GM18517 (cell line): ENCODE data around the gene PRKCZ.

Experiments used
- ATAC-seq: cut with Tn5 transposase; IDR thresholded peaks from one replicate; pipeline ENCODE4 v1.9.1; 2021; ENCODE audit warnings: mild to moderate bottlenecking, moderate library complexity; ENCODE audit not compliant: unreplicated experiment

PRKCZ gene

DNA sequence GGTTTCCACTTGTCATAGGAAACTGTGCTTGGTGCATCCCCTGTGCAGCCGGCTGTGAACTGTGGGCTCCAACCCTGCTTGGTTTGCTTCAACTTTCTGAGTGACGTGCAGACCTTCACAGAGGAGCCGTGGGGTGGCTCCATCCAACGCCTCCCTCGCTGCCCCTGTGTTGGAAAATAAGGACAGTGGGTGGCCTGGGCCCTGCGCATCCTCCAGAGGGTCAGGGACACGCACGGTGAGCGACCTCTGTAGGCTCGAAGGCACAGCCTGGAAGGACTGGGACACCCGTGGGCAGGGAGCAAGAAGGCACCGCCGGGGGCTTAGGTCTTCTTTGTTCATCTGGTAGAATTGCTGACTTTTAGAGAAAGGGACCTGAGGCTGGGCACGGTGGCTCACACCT lies 150.9 kb downstream of the PRKCZ start:
- no peak for ATAC-seq

DNA sequence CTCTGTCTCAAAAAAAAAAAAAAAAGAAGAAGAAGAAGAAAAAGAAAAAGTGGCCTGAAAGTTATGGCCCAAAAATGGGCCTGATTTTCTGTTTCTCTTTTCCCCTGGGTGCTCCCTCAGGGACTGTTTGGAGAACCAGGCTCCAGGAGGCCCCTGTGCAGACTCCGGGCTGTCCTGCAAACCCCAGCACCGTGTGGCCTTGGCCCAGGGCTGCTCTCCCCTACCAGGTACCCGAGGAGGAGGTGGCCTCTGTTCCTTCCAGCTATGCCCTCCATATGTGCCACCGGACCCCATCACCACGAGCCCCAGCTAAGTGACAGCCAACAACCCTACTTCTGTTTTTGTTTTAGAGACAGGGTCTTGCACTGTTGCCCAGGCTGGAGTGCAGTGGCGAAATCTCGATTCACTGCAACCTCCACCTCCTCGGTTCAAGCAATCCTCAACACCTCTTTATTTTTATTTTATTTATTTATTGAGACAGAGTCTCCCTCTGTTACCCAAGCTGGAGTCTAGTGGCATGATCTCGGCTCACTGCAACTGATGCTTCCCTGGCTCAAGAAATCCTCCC lies 151.9 kb downstream of the PRKCZ start:
- ATAC-seq: no peak

DNA sequence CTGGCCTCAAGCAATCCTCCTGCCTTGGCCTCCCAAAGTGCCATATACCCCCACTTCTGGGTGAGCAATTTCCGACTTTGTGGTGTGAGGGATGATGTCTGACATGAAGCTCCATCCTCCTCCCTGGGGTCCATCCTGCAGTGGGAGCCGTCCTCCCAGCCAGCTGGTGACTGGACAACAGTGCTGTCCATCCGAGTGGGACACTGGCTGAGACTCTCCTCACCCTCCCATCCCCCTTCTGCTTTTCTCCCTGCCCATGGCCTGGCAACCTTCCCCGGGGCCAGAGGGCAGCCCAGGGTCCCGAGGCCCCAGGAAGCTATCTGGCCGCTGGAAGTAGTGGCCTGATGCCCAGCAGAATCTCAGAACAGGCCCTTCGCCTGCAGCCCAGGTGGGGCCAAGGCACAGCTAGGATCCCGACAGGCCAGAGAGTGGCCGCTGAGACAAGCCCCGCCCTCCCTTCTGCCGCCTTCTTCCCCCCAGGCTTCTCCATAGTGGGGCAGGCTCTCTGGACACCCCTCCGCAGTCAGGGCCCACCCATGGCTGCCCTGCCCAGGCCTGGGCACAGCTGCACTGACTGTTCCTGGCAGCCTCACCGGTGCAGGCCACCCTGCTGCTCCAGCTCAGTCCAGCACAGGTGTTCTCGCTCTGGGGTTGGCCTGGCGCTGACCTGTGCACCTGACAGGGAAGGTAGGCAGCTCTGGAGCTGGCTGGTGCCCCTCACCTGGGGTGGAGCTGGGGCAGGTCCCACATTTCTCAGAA lies 152.8 kb downstream of the PRKCZ start:
- ATAC-seq: no peak

DNA sequence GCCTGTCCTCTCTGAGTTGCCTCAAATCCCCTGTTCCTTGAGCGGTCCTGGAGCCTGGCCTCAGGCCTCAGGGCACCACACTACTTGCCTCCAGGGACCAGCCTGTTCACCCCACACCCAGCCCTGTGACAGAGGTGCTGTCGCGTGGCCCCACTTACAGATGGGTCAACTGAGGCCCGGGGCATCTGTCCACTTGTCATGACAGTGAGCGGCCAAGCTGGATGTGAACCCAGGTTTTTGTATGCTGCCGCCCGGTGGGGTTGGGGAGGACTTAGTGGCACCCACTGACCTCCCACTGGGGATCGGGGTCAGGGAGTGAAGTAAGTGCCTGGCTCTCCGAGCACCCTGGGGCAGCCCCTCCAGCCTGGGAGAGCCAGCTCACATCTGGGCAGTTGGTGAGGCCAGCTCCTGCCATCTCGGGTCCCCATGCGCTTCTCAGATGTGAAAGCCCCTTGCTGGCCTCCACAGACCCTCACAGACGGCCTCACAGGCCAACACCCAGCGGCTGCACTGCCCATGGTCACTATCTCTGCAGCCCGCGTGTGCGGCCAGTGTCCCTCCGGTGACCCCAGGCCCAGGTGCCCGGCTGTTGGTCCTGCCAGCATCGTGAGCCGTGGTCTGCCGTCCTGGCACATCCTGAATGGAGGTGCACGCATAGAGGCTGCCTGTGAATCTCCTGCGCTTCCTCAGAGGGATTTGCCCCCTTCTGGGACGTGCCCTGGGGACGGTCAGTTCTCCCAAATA lies 153.6 kb downstream of the PRKCZ start:
- no peak for ATAC-seq

DNA sequence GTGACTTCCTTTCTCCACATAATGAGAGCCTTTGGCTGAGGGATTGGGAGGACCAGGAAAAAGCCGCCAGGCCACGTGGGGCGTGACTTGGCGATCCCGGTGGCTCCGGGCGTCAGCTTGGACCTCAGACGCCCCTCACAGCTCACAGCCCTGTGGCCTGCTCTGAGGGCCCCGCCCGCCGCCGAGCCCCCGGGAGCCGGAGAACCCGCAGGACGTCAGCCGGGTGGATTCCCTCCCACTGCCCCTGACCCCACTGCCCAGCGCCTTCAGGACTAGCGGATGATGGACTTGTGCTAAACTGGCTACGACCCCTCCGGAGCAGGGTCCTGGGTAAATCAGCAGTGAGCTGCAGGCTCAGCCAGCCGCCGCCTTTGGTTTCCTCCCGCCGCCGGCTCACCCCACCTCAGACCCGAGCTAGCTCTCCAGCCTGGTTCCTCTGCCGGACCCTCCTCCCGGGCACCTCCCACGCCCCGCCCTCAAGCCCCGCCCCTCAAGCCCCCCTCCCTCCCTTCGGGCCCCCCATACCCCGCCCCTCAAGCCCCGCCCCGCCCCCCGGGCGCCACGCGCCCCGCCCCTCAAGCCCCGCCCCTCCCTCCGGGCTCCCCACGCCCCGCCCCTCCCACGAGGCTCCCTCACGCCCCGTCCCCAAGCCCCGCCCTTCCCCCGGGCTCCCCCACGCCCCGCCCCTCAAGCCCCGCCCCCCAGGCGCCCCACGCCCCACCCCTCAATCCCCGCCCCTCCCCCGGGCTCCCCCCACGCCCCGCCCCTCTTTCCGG lies 154.4 kb downstream of the PRKCZ start:
- no peak for ATAC-seq

DNA sequence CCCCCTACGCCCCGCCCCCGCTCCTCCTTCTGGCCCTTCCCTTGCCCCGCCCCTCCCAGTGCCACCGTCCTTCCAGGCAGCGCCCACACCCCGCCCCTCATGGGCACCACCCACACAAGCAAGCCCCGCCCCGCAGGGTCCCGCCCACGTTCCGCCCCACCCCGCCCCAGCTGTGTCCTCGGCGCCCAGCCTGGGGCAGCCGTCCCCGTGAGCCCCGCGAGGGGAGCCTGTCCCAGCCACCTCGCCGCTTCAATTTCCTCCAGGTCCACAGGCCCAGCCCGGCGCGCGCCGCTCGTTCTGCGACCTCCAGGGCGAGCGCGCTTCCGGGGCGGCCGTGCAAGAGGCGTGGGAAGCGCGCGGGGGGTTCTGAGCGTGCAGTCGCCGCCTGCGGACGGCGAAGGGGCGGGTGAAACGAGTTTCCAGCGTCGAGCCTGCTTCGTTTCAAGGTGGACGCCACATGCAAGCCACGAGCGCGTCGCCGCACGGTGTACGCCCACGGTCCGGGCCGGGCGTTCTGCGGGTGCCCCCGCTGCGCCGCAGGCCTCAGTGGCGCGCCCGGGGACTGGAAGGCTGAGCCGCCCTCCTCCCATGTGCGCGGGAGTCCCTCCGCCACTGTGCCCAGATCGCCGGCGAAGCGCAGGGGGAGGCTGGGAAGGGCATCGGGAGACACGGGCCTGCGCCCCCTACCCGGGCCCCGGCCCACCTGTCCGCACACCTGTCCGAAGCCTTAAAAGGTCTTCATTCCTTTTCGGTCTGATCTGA lies 155.2 kb downstream of the PRKCZ start:
- ATAC-seq: no peak

DNA sequence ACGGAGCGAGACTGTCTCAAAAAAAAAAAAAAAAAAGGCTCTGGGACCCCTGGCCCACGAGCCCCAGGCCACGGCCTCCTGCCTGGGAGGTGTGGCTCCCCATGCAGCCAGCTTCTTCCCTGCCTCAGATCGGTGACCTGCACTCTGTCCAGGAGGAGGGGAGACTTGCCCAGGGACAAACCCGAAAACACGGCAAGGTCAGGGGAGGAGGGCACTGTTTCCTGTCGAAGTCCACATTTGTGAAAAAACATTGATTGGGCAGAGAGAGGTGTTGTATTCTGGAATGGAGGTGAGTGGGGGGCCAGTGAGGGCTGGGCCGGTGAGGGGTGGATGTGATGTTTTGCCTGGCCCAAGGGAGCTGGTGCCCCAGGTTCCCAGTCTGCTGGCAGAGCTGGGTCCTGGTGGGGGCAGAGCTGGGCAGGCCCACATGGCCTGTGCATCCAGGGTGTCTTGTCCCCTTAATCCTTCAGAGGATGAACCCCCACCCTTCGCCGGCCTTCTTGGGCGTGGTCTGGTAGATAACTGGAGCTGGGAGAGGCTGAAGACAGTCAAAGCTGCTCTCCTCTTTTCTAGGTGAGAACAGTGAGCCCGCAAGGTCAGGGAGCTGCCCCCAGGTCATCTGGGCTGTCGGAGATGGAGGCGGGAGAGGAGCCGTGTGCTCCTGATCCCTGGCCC lies 156.7 kb downstream of the PRKCZ start:
- ATAC-seq: no peak

DNA sequence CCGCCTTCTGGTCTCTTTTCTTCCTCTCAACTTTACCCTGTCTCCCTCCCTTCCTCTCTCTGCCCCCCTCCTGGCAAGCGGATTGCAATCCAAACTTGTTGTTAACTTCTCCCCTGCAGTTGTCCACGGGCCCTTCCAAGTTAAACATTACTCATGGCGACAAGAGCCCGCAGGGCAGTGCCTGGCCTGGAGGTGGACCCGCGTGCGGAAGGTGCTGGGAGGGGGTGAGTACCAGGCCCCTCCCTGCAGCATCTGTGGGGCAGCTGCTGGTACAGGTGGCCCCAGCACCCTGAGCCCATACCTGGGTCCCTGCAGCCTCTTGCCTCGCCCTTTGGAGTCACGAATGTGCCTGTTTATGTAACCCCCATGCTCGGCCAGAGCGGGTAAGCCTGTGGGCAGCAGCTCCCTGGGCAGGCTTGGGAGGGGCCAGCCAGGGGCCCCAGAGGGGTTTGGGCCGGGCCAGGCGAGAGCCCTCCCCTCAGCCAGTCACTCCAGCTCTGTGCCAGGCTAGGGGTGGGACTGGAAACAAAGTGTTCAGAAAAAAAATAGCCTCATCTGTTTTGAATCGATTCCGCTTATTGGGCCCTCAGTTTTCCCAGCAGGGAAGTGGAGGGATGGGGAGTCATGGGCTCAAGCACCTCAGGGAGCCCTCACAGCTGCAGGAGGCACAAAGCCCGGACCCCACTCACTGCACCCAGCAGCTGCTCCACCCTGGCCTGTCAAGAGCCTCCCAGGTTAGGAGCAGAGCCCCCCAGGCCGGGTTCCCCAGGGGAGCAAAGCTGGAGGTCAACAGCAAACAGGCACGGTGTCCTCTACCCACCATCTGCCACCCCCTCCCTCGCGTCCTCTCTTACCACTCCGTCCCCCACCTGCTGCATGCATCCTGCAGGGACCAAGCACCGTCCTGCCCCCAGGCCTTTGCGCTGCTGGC lies 158.4 kb downstream of the PRKCZ start:
- ATAC-seq: no peak

DNA sequence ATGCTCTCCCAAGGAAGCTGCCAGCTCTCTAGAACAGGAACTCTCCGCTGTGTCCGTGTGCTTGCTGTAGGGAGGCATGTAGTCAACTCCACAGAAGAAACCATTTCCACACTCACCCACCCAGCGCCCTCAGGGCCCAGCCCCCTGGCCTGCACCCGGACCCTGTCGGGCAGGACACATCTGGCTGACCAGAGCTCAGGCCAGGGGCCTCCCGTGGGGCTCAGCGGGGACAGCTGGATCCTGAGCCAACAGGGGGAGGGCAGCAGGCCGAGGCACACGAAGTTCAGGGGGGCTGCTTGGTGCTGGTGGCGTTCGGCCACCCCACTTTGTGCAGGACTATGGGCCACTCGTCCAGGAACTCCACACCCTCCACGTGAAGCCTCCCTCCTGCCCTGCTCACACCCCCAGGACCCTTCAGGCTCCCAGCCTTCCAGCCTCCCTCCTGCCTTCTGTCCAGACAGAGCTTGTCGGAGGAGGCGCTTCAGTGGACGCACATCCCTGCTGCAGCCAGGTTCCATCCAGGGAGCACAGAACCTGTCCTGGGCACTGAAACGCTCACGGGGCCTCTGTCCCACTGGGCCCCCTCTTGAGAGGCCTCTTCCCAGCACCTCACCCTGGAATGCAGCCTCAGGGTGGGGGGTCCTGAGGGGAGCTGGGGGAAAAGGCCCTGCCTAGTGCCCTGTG lies 159.3 kb downstream of the PRKCZ start:
- ATAC-seq: no peak

DNA sequence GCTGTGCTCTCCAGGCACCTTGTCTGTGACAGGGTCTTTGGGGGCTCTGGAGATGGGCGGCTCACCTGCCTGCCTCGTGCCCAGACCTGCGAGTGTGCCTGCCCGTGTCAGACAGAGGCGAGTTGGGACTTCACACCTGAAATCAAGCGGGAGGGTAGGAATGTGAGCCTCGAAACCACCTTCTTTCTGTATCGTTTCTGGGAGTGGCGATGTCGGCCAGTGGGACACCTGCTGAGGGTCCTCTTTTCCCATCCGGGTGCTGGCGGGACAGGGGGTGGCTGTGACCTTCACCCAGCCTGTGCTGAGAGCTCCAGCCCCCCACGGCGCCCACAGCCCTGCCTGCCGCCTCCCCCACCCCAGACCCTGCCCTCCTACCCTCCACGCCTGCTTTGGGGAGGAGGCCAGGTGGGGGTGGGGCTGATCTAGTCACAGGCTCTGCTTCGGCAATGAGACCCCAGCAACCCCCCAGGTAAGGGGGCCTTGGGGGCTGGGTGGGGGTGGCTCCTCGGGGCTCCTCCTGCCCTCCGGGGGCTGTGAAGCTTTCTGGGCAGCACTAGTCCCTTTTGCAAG lies 160.0 kb downstream of the PRKCZ start:
- ATAC-seq: no peak

DNA sequence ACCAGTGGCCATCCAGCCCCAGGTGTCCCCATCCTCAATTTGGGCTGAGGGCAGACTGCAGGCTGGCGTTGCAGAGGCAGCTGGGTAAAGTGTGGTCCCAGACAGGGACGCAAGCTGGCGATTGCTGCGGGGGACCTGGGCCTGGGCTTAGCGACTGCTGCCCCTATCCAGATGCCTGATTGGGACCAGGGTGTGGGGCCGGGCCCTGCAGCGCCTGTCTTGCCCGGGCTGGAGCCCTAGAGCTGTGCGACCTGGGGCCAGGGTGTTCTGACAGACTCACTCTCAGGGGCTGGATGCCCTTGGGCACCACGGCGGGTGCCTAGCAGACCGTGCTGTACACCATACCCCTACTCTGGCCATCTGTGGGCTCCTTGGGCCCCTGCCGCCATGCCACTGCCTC lies 160.6 kb downstream of the PRKCZ start:
- no peak for ATAC-seq

DNA sequence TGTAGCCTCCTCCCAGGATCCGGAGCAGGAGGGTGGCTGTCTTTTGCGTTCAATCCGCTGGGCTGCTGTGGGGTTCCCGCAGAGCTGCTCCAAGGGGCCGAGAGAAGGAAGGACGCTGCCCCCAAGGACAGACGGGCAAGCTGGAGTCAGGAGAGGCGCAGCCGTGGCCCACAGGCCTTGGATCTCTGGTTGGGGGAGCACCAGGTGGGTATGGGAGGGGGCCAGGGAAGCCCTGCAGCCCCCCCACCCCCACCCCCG lies 162.0 kb downstream of the PRKCZ start:
- ATAC-seq: no peak

DNA sequence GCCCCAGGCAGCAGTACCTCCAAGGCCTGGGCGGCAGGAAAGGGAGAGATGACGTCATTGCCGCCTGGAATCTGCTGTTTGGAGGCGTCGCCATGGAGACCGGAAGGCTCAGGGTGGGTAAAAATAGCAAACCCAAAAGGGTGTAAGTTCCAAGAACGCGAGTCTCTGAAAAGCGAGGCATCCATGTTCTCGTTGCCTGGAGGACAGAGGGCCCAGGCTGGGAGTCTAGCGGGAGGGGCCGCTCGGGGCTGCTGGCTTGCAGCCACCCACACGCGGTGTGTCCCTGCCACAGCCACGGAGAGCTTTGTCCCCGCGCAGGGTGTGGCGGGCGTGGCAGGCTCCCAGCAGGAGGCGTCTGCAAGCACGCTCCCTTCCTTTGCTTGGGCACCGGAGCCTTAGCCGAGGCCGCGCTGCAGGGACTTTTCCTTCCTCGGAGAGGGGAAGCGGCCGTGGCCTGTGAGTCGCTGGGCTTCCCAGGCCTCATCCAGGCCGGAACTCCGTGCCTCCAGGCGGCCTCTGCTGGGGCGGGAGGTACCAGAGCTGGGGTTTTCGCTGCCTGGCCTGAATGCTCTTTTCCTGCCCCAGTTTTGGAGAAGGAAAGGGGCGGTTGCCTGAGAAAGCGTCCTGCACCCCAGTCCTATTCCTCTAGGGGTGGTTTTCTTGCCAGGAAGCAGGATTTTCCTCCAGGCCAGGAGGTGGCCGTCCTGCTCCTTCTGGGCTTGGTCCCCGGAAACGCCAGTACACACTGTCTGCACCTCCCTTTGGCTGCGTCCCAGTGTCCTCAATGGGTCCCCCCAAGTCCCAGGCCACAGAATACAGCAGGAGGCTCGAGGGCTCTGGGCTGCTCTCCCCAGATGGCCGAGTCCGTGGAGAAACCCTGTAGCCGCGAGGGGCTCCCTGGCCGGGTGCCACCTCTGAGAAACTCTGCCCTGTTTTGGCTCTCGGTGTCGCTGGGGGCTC lies 162.6 kb downstream of the PRKCZ start:
- no peak for ATAC-seq

DNA sequence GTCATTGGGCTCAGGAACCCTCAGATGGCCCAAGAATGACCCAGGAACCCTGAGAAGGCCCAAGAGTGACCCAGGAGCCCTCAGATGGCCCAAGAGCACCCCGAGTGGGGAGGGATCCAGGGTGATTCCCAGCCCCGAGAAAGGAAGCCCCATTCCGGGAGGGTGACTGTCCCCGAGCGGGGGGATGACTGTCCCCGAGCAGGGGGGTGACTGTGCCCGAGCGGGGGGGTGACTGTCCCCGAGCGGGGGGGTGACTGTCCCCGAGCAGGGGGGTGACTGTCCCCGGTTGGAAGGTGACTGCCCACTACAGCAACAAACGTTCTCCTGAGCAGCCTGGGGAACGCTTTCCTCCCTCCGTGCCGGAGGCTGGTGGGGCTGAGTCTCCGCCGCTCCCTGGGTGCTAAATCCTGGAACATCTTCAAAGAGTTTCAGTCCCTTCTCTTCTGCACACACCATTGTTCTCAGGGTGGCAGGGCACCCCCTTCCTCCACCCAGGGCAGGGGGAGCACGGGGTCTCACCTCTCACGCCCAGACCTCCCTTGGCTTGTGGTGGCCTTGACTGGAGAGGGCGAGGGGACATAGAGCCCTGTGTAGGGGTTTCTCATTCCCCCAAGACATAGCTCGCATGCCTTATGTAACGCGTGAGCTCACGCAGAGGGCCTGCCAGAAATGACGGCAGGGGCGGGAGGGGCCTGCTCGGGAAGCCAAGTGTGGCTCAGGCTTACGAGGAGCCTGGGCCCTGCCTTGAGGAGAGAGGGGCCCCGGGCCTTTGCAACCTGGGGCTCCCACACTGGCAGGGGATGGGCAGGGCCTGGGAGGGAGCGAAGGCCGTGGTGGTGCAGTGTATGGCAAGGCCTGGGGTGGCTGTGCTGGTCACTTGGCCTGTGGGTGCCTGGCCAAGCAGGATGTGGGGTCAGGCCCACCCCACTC lies 163.6 kb downstream of the PRKCZ start:
- ATAC-seq: no peak

DNA sequence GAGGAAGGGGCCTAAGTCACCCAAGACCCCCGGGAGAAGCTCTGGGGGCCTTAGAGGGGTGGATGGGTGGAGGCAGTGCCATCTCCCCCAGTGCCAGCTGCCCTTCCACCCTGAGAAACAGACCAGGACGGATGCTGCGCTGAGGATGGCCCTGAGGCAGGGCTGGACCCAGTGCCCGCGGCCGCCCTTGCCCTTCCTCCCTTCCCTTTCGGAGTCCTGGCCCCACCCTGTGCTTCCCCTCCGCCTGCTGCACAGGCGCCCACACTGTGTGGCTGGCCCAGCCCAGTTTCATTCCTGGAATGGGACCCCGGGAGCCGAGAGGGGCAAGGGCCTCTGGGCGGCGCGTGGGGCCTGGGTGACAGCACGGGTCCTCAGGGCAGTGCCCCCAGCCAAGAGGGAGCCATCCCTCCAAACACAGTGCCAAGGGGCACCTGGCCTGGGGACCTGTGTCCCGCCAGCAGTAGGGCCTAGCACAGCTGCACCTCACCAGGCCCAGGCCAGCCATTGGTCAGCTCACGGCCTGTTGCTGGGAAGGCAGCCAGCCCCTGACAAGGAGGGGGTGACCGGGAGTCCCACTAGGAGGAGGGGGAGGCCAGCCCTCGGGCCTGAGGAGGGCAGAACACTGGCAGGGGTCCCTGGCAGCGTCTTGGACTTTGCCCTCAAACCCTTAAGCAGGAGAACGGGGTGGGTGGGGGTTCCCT lies 164.5 kb downstream of the PRKCZ start:
- no peak for ATAC-seq

DNA sequence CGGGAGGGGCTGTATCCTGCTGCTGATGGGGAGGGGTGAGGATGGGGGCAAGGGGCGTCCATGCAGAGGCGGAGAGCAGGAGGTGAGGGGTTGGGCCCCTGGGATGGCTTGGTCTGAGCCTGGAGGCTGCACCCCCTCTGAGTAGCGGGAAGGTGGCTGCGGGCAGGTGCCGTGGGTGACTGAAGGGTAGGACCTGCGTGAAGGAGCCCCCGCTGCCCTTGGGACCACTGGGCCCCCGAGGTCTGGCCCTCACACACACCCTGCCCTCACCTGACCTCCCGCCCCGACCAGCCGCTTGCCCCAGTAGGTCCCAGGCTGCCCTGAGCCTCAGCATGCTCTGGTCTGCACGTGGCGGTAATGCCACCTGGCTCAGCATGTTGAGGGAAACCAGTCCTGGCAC lies 165.1 kb downstream of the PRKCZ start:
- no peak for ATAC-seq
